Tibial nerve (tissue), 4 donors: ENCODE data around the gene SREBF2. TPM values are rescaled to one million over a fixed set of nuclear protein-coding genes. Genes with fewer than 3 reads are reported as not detected.
"Not testable (repeated sequence)": the region's sequence is repeated elsewhere in the genome, so short reads cannot be mapped to it uniquely, and the experiment has no call there.

Experiments used
- DNase-seq, 2 donors: peaks; one replicate each; pipeline ENCODE4 v3.0.0-alpha.2; 2019; ENCODE audit warnings: low spot score in 2 of 2
- H3K27ac ChIP-seq, 4 donors: fragments of 200-600 bp; sonication (generic) in 3 of 4; one replicate each; pipeline ENCODE4 v1.5.1; 2017 to 2019; ENCODE audit warnings: mild to moderate bottlenecking in 1 of 4
- H3K27me3 ChIP-seq, 2 donors: fragments of 200-600 bp; sonication (generic) in 1 of 2; one replicate each; pipeline versions ENCODE4 v1.5.1 to v1.6.0; 2017 to 2019
- H3K36me3 ChIP-seq, 3 donors: fragments of 200-600 bp; sonication (generic); one replicate each; pipeline ENCODE4 v1.5.1; 2018 to 2019
- H3K4me1 ChIP-seq, 4 donors: fragments of 200-600 bp; sonication (generic) in 3 of 4; one replicate each; pipeline ENCODE4 v1.5.1; 2017 to 2019
- H3K4me3 ChIP-seq, 4 donors: fragments of 200-600 bp; sonication (generic) in 3 of 4; one replicate each; pipeline ENCODE4 v1.5.1; 2017 to 2019; ENCODE audit warnings: mild to moderate bottlenecking in 1 of 4, moderate library complexity in 1 of 4
- H3K9me3 ChIP-seq, 4 donors: fragments of 200-600 bp; sonication (generic) in 3 of 4; one replicate each; pipeline ENCODE4 v1.5.1; 2017 to 2019
- EP300 ChIP-seq, 2 donors: sonication (generic); formaldehyde crosslinking; IDR thresholded peaks; one replicate each; pipeline ENCODE4 v1.6.1; 2017; ENCODE audit warnings: antibody characterized with exemption in 2 of 2, mild to moderate bottlenecking in 1 of 2
- POLR2A ChIP-seq, 2 donors: fragments of 450-650 bp; IDR thresholded peaks; one replicate each; pipeline ENCODE4 v1.6.1; 2017; ENCODE audit warnings: antibody characterized with exemption in 2 of 2, mild to moderate bottlenecking in 2 of 2, moderate library complexity in 2 of 2
- WGBS, 2 donors: methylation state at CpG; one replicate each; pipeline ENCODE4 v1.1.5; 2018; 5-methylcytosine and 5-hydroxymethylcytosine counted together
- total RNA-seq, 4 donors: library from RNA; depleted of rRNA; stranded (reverse); fragments of >200 nt; gene quantifications; one replicate each; pipeline ENCODE4 v1.1.0, GENCODE V29; 2016
- TF ChIP-seq, protein P1 (sequence below), 5 experiments: fragments of 200-600 bp in 3 of 5; fragments of 450-650 bp in 2 of 5; sonication (generic) in 3 of 5; IDR thresholded peaks; one replicate each; pipeline ENCODE4 v1.5.1; 2016 to 2019; ENCODE audit warnings: antibody characterized with exemption in 5 of 5, mild to moderate bottlenecking in 3 of 5, moderate library complexity in 2 of 5

Gene SREBF2
- total RNA-seq, 4 donors from 2014 or later: 73.5 to 157 (median 129) TPM

DNA sequence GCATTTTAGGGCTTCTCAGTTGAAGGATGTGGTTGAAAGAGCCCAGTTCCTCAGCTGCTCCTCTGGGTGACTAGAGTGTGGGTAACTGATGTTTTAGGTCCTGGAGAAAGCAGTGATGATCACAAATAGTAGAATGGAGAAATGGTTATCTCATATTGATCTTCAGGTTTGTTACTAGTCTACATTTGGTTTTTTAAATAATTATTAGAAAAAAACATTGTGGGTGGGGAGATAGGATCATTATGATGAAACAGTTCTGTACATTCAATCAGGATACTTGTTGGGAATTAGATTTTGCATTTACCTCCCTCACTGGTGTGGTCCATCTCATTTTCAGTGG is 24.9 kb downstream of the SREBF2 start:
- Histone ChIP-seq H3K36me3 (no peaks in the 10 kb centered on the region), H3K4me3 (no peak overlapping the region), H3K9me3 (no peaks in the 10 kb centered on the region), H3K27ac (peak overlapping the region in 1 of 4 donors; percentile 69), H3K4me1 (peaks cover 0 to 76% (median 32%) of the 10 kb centered on the region in 4 donors), H3K27me3 (no peaks in the 10 kb centered on the region)
- TF ChIP-seq, protein P1, sequence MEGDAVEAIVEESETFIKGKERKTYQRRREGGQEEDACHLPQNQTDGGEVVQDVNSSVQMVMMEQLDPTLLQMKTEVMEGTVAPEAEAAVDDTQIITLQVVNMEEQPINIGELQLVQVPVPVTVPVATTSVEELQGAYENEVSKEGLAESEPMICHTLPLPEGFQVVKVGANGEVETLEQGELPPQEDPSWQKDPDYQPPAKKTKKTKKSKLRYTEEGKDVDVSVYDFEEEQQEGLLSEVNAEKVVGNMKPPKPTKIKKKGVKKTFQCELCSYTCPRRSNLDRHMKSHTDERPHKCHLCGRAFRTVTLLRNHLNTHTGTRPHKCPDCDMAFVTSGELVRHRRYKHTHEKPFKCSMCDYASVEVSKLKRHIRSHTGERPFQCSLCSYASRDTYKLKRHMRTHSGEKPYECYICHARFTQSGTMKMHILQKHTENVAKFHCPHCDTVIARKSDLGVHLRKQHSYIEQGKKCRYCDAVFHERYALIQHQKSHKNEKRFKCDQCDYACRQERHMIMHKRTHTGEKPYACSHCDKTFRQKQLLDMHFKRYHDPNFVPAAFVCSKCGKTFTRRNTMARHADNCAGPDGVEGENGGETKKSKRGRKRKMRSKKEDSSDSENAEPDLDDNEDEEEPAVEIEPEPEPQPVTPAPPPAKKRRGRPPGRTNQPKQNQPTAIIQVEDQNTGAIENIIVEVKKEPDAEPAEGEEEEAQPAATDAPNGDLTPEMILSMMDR (IDR thresholded peaks at IDR 0.05): no peak
- TF ChIP-seq POLR2A (IDR thresholded peaks at IDR 0.05) (no peak), EP300 (IDR thresholded peaks at IDR 0.05) (no peak)
- DNase-seq: no peak

- peaks cover 0 to 86% (median 31%) of the 10 kb centered on the region in 4 donors for H3K4me1 ChIP-seq
- WGBS, 2 donors: 21 to 37% methylated on average over 4 of the region's 4 CpGs
- H3K27ac ChIP-seq: peak overlapping the region; percentile 55 to 77 (median 68)
- peaks cover 0 to 12% (median 0%) of the 10 kb centered on the region in 3 donors for H3K36me3 ChIP-seq
- TF ChIP-seq, protein P1 (IDR thresholded peaks at IDR 0.05): no peak
- TF ChIP-seq POLR2A (IDR thresholded peaks at IDR 0.05): no peak
- no peak for TF ChIP-seq EP300 (IDR thresholded peaks at IDR 0.05)
- no peak for DNase-seq
- no peaks in the 10 kb centered on the region for H3K27me3 ChIP-seq
- no peak overlapping the region for H3K4me3 ChIP-seq
- no peaks in the 10 kb centered on the region for H3K9me3 ChIP-seq
Measured at GRCh38 chr22:41862160-41862529, 29.2 kb downstream of the SREBF2 start.

DNA sequence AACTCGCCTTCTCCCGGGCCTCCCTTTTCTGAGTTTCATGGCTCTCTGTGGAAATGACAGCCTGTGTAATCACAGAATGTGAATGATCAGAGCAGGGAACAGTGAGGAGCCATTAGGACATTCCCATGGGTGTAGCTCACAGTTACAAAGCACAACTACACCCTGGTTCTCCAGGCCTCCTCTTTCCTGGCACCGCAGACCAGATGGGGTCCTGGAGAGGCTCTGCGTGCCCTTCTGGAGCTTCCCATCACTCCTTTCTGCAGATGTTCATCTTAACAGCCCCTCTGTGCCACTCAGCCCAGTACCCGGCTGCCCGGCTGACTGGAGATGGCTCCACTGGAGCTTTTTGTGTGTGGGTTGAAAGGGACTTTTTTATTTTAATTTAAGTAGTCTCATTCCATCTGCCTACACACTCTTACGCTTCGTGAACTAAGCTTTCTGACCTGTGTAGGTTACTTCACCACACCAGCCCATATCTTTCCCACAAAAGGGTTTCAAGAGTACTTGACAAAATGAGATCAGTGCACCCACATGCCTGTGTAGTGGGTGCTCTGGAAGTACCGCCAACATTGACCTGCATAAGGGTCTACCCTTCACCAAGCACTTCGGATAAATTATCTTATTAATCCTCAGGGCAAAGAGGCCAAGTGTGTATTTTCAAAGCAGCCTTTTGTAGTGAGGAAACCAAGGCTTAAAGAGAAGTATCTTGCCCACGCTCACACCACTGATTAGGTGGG is 29.8 kb downstream of the SREBF2 start:
- Histone ChIP-seq H3K27me3 (no peaks in the 10 kb centered on the region), H3K27ac (peak overlapping the region; percentile 55 to 77 (median 68)), H3K4me1 (peaks cover 0 to 82% (median 29%) of the 10 kb centered on the region in 4 donors), H3K4me3 (no peak overlapping the region), H3K36me3 (peaks cover 0 to 18% (median 0%) of the 10 kb centered on the region in 3 donors), H3K9me3 (no peaks in the 10 kb centered on the region)
- TF ChIP-seq POLR2A (IDR thresholded peaks at IDR 0.05) (no peak), EP300 (IDR thresholded peaks at IDR 0.05) (no peak)
- TF ChIP-seq, protein P1 (IDR thresholded peaks at IDR 0.05): no peak
- DNase-seq: no peak
- WGBS, 2 donors: 30 to 46% methylated on average over 11 of the region's 11 CpGs

GRCh38 chr22:41863472-41863871 is 30.6 kb downstream of the SREBF2 start:
- DNase-seq: no peak
- peak overlapping the region in 3 of 4 donors; percentile 68 to 77 (median 68) for H3K27ac ChIP-seq
- 78 to 84% methylated on average over 2 of the region's 2 CpGs for WGBS, 2 donors
- H3K4me1 ChIP-seq: peaks cover 0 to 80% (median 29%) of the 10 kb centered on the region in 4 donors
- peaks cover 0 to 25% (median 0%) of the 10 kb centered on the region in 3 donors for H3K36me3 ChIP-seq
- H3K9me3 ChIP-seq: no peaks in the 10 kb centered on the region
- H3K27me3 ChIP-seq: no peaks in the 10 kb centered on the region
- no peak overlapping the region for H3K4me3 ChIP-seq
- TF ChIP-seq, protein P1 (IDR thresholded peaks at IDR 0.05): no peak

- Histone ChIP-seq H3K27me3 (no peaks in the 10 kb centered on the region), H3K36me3 (peaks cover 0 to 75% (median 11%) of the 10 kb centered on the region in 3 donors), H3K27ac (no peak overlapping the region), H3K9me3 (no peaks in the 10 kb centered on the region), H3K4me3 (no peak overlapping the region), H3K4me1 (peaks cover 0 to 44% (median 2%) of the 10 kb centered on the region in 4 donors)
- TF ChIP-seq POLR2A (IDR thresholded peaks at IDR 0.05) (no peak), EP300 (IDR thresholded peaks at IDR 0.05) (no peak)
- TF ChIP-seq, protein P1 (IDR thresholded peaks at IDR 0.05): no peak
- WGBS, 2 donors: 92 to 96% methylated on average over 10 of the region's 10 CpGs
- no peak for DNase-seq
Measured at GRCh38 chr22:41868556-41868955, 35.7 kb downstream of the SREBF2 start.

DNA sequence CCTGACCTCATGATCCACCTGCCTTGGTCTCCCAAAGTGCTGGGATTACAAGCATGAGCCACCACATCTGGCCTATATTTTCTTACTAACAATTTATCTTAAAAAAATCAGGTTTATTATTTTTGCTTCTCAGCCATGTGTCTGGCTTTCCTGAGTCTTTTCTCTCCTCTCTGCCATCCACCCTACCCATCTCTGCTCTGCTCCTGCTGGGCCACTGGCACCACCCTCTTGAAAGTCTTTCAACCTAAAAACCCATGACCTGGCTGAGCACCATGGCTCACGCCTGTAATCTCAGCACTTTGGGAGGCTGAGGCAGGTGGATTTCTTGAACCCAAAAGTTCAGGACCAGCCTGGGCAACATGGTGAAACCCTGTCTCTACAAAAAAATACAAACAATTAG is 37.2 kb downstream of the SREBF2 start:
- peaks cover 0 to 90% (median 17%) of the 10 kb centered on the region in 3 donors for H3K36me3 ChIP-seq
- H3K4me1 ChIP-seq: peaks cover 0 to 32% (median 0%) of the 10 kb centered on the region in 4 donors
- H3K27me3 ChIP-seq, H3K9me3 ChIP-seq, H3K4me3 ChIP-seq, DNase-seq, H3K27ac ChIP-seq: not testable (repeated sequence)
- WGBS, 2 donors: 89 to 95% methylated on average over 1 of the region's 1 CpG
